Neuronal stem cell (in vitro differentiated cells): ENCODE results near the gene PDZD2.

Source experiments
- DNase-seq: peaks from one replicate; pipeline ENCODE4 v3.0.0-alpha.2; 2013; ENCODE audit warnings: low spot score
- H2AFZ ChIP-seq: one replicate; pipeline ENCODE4 v1.6.1; 2013; ENCODE audit warnings: mild to moderate bottlenecking, low read length, inconsistent platforms
- H2AK5ac ChIP-seq: 2 replicates; pipeline ENCODE4 v1.6.1; 2013; ENCODE audit warnings: low read depth, mild to moderate bottlenecking, inconsistent platforms, low read length, moderate library complexity, mixed read lengths
- H2BK120ac ChIP-seq: 2 replicates; pipeline ENCODE4 v1.6.1; 2013; ENCODE audit warnings: low read depth, mild to moderate bottlenecking, inconsistent platforms, low read length, moderate library complexity, mixed read lengths
- H2BK12ac ChIP-seq: one replicate; pipeline ENCODE4 v1.6.1; 2013; ENCODE audit warnings: low read length, inconsistent platforms
- H2BK15ac ChIP-seq: 2 replicates; pipeline ENCODE4 v1.6.1; 2013; ENCODE audit warnings: mild to moderate bottlenecking, low read length, inconsistent platforms, mixed read lengths
- H2BK5ac ChIP-seq: one replicate; pipeline ENCODE4 v1.6.1; 2013; ENCODE audit warnings: inconsistent platforms, mild to moderate bottlenecking, low read length, moderate library complexity
- H3K14ac ChIP-seq: one replicate; pipeline ENCODE4 v1.6.1; 2013; ENCODE audit warnings: low read length, inconsistent platforms
- H3K18ac ChIP-seq: 2 replicates; pipeline ENCODE4 v1.6.1; 2013; ENCODE audit warnings: low read length, inconsistent platforms
- H3K23ac ChIP-seq: 2 replicates; pipeline ENCODE4 v1.6.1; 2013; ENCODE audit warnings: low read depth, mild to moderate bottlenecking, mixed read lengths, low read length, inconsistent platforms; ENCODE audit not compliant: poor library complexity
- H3K27ac ChIP-seq: replicated peaks from 3 replicates; pipeline ENCODE4 v1.5.1; 2013; ENCODE audit warnings: low read length, inconsistent platforms
- H3K27me3 ChIP-seq, 3 experiments: 2 replicates each; pipeline ENCODE4 v1.6.1; 2013; ENCODE audit warnings: low read length in 3 of 3, mild to moderate bottlenecking in 2 of 3, inconsistent platforms in 1 of 3, low read depth in 1 of 3, mixed read lengths in 1 of 3, moderate library complexity in 1 of 3; ENCODE audit not compliant: control insufficient read depth in 3 of 3, insufficient read depth in 3 of 3
- H3K36me3 ChIP-seq, 2 donors: replicated peaks in 1 of 2; 2 replicates each; pipeline ENCODE4 v1.6.1; 2013; ENCODE audit warnings: low read length in 2 of 2; ENCODE audit not compliant: control insufficient read depth in 2 of 2, insufficient read depth in 2 of 2
- H3K4ac ChIP-seq: 2 replicates; pipeline ENCODE4 v1.6.1; 2013; ENCODE audit warnings: inconsistent platforms, mild to moderate bottlenecking, low read length, moderate library complexity
- H3K4me1 ChIP-seq, 2 donors: 1 replicate in 1 of 2; 2 replicates in 1 of 2; pipeline ENCODE4 v1.6.1; 2013; ENCODE audit warnings: low read length in 2 of 2, low read depth in 1 of 2; ENCODE audit not compliant: control insufficient read depth in 2 of 2, insufficient read depth in 1 of 2
- H3K4me2 ChIP-seq: one replicate; pipeline ENCODE4 v1.6.1; 2013; ENCODE audit warnings: mild to moderate bottlenecking, low read length, inconsistent platforms; ENCODE audit not compliant: insufficient read depth, poor library complexity, severe bottlenecking
- H3K4me3 ChIP-seq, 2 donors: 2 replicates each; pipeline ENCODE4 v1.5.1; 2013; ENCODE audit warnings: low read length in 2 of 2, mild to moderate bottlenecking in 2 of 2, inconsistent platforms in 1 of 2, moderate library complexity in 1 of 2
- H3K79me1 ChIP-seq: one replicate; pipeline ENCODE4 v1.6.1; 2013; ENCODE audit warnings: low read depth, mild to moderate bottlenecking, inconsistent platforms, low read length, moderate library complexity
- H3K9ac ChIP-seq: one replicate; pipeline ENCODE4 v1.6.1; 2013; ENCODE audit warnings: mild to moderate bottlenecking, low read depth, low read length, inconsistent platforms; ENCODE audit not compliant: poor library complexity
- H3K9me3 ChIP-seq, 2 donors: replicated peaks in 1 of 2; 2 replicates each; pipeline versions ENCODE3 to v1.6.1; 2013; ENCODE audit warnings: low read length in 2 of 2, mild to moderate bottlenecking in 2 of 2, inconsistent platforms in 1 of 2, low read depth in 1 of 2, mixed read lengths in 1 of 2, moderate library complexity in 1 of 2; ENCODE audit not compliant: control insufficient read depth in 2 of 2, insufficient read depth in 1 of 2
- H4K8ac ChIP-seq: one replicate; pipeline ENCODE4 v1.6.1; 2013; ENCODE audit warnings: low read depth, mild to moderate bottlenecking, inconsistent platforms, low read length, moderate library complexity
- H4K91ac ChIP-seq: one replicate; pipeline ENCODE4 v1.6.1; 2013; ENCODE audit warnings: low read length, low read depth, mild to moderate bottlenecking, inconsistent platforms; ENCODE audit not compliant: poor library complexity
- WGBS, 2 donors: extraction: QIAGEN DNeasy Blood & Tissue Kit; methylation state at CpG; one replicate each; pipeline ENCODE4 v1.1.7; 2013; ENCODE audit warnings: missing lambda C conversion rate in 2 of 2, mixed read lengths in 1 of 2; ENCODE audit not compliant: insufficient read length in 2 of 2, insufficient replicate concordance in 1 of 2; ENCODE audit errors: extremely low coverage in 2 of 2; 5-methylcytosine and 5-hydroxymethylcytosine counted together

The PDZD2 gene

DNA sequence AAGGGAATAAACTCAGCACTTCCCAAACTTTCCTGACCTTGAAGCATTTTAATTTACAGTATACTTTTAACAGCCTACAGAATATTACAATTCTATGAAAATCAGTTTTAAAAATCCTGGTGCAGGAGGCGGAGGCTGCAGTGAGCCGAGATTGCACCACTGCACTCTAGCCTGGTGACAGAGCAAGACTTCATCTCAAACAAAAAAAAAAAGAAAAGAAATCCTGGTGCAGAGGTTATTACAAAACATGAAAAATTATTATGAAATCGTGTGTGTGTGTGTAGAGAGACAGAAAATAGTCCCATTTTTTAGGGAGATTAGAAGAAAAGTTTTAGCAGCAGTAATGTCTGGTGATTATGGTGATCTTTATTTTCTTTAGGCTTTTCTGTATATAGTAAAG lies 508.3 kb downstream of the PDZD2 start:
- Histone ChIP-seq H4K8ac (no peak overlapping the region), H2AK5ac (no peak overlapping the region), H2BK12ac (no peak overlapping the region), H2BK120ac (no peak overlapping the region), H3K23ac (no peak overlapping the region), H3K4me1 (no peaks in the 10 kb centered on the region), H3K14ac (no peak overlapping the region), H2AFZ (no peak overlapping the region), H3K36me3 (peaks cover 0 to 46% of the 10 kb centered on the region in 2 donors), H2BK15ac (no peak overlapping the region), H3K18ac (no peak overlapping the region), H3K9ac (no peak overlapping the region), H2BK5ac (no peak overlapping the region), H3K4ac (no peak overlapping the region), H3K4me2 (no peak overlapping the region), H4K91ac (no peak overlapping the region), H3K27me3 (no peaks in the 10 kb centered on the region), H3K4me3 (no peak overlapping the region), H3K9me3 (peaks cover 0 to 28% of the 10 kb centered on the region in 2 donors), H3K79me1 (peaks cover 2% of the 10 kb centered on the region), H3K27ac (no peak overlapping the region)
- 100% methylated on average over 1 of the region's 3 CpGs; no CpG with 5 or more reads in 1 of the 2 donors for WGBS, 2 donors
- DNase-seq: no peak

DNA sequence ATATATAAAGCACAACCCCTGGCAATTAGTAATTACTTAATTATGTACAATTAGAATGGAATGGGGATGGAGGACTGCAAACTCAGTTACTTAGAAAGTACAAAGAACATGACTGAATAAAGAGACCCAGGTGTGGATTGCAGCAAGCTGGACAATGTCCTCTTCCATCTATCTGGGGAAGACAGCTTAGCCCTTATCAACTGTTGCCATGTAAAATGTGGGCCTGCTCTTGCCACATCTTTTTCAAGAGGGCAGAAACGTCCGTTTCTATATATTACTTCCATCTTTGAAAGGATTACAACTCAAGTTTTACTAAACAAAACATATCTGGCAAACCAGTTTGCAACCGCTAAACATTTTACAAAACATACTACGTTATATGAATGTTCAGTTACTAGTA lies 509.0 kb downstream of the PDZD2 start:
- no peak overlapping the region for H3K4ac ChIP-seq
- no CpG with 5 or more reads among the region's 4 CpGs for WGBS, 2 donors
- H3K9ac ChIP-seq: no peak overlapping the region
- H3K4me1 ChIP-seq: no peaks in the 10 kb centered on the region
- H2BK5ac ChIP-seq: no peak overlapping the region
- no peak overlapping the region for H3K14ac ChIP-seq
- H3K23ac ChIP-seq: no peak overlapping the region
- no peak overlapping the region for H2AK5ac ChIP-seq
- H3K36me3 ChIP-seq: peaks cover 0 to 51% of the 10 kb centered on the region in 2 donors
- H3K79me1 ChIP-seq: peaks cover 2% of the 10 kb centered on the region
- H2BK120ac ChIP-seq: no peak overlapping the region
- H4K8ac ChIP-seq: no peak overlapping the region
- H2AFZ ChIP-seq: no peak overlapping the region
- H3K9me3 ChIP-seq: peaks cover 0 to 28% of the 10 kb centered on the region in 2 donors
- H3K4me3 ChIP-seq: no peak overlapping the region
- no peak for DNase-seq
- H4K91ac ChIP-seq: no peak overlapping the region
- no peak overlapping the region for H3K4me2 ChIP-seq
- H3K18ac ChIP-seq: no peak overlapping the region
- H3K27ac ChIP-seq: no peak overlapping the region
- no peak overlapping the region for H2BK12ac ChIP-seq
- H2BK15ac ChIP-seq: no peak overlapping the region
- H3K27me3 ChIP-seq: no peaks in the 10 kb centered on the region

DNA sequence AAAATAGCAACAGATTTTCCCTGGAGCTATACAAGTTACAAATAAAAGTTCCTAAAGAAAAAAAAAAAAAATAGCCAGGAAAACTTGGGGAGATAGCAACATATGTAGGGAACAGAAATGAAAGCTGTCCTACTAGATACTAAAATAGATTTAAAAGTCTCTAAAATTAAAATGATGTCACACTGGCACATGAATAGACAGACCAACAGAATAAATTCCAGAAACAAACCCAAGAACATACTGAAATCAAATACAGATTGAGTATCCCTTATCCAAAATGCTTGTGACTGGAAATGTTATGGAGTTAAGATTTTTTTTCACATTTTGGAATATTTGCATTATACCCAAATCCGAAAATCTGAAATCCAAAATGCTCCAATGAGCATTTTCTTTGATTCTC lies 511.4 kb downstream of the PDZD2 start:
- no peak overlapping the region for H3K4me2 ChIP-seq
- no peaks in the 10 kb centered on the region for H3K79me1 ChIP-seq
- H3K9me3 ChIP-seq: peaks cover 0 to 12% of the 10 kb centered on the region in 2 donors
- H3K14ac ChIP-seq: no peak overlapping the region
- H4K8ac ChIP-seq: no peak overlapping the region
- no peak overlapping the region for H3K4me3 ChIP-seq
- H3K4me1 ChIP-seq: no peaks in the 10 kb centered on the region
- H3K27ac ChIP-seq: no peak overlapping the region
- H3K36me3 ChIP-seq: peaks cover 0 to 37% of the 10 kb centered on the region in 2 donors
- H2AK5ac ChIP-seq: no peak overlapping the region
- no peak overlapping the region for H2BK120ac ChIP-seq
- H3K27me3 ChIP-seq: no peaks in the 10 kb centered on the region
- no peak overlapping the region for H3K18ac ChIP-seq
- no peak overlapping the region for H2BK15ac ChIP-seq
- no peak overlapping the region for H3K23ac ChIP-seq
- H4K91ac ChIP-seq: no peak overlapping the region
- no peak overlapping the region for H2BK5ac ChIP-seq
- no CpG with 5 or more reads among the region's 1 CpG for WGBS, 2 donors
- no peak overlapping the region for H3K9ac ChIP-seq
- no peak for DNase-seq
- H3K4ac ChIP-seq: no peak overlapping the region
- no peak overlapping the region for H2AFZ ChIP-seq
- H2BK12ac ChIP-seq: no peak overlapping the region

DNA sequence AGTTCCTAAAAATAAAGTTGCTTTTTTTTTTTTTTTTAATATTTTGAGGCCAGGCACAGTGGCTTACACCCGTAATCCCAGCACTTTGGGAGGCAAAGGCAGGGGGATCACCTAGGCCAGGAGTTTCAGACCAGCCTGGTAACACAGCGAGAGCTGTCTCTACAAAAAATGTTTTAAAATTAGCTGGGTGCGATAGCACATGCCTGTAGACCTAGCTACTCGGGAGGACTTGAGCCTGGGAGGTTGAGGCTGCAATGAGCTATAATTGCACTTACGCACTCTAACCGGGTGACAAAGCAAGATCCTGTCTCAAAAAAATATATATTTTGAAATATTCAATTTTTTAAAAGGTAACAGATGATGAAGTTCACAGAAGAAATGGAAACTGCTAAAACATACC lies 512.3 kb downstream of the PDZD2 start:
- Histone ChIP-seq H3K27ac (no peak overlapping the region), H3K27me3 (no peaks in the 10 kb centered on the region), H4K8ac (no peak overlapping the region), H4K91ac (no peak overlapping the region), H2AK5ac (no peak overlapping the region), H2BK5ac (no peak overlapping the region), H3K36me3 (peaks cover 0 to 35% of the 10 kb centered on the region in 2 donors), H3K14ac (no peak overlapping the region), H3K9me3 (peaks cover 0 to 9% of the 10 kb centered on the region in 2 donors), H3K9ac (no peak overlapping the region), H2BK12ac (no peak overlapping the region), H3K18ac (no peak overlapping the region), H2BK15ac (no peak overlapping the region), H3K79me1 (no peaks in the 10 kb centered on the region), H3K4me1 (no peaks in the 10 kb centered on the region), H3K4me3 (no peak overlapping the region), H3K4me2 (no peak overlapping the region), H3K23ac (no peak overlapping the region), H2BK120ac (no peak overlapping the region), H3K4ac (no peak overlapping the region), H2AFZ (no peak overlapping the region)
- no CpG with 5 or more reads among the region's 6 CpGs for WGBS, 2 donors
- DNase-seq: no peak
